NK-92 treated with Interleukin-12 subunit alpha and Interleukin-12 subunit beta, amount 100 ng/mL, for 24 hours (cell line): Measurements from ENCODE around the gene CAMK1D.
"Not testable (repeated sequence)": the region's sequence is repeated elsewhere in the genome, so short reads cannot be mapped to it uniquely, and the experiment has no call there.

Experiments used
- DNase-seq: peaks from one replicate; lab custom pipeline; 2025; lab: John Stamatoyannopoulos, UW

CAMK1D gene

GRCh38 chr10:12340937-12341336 lies 8.4 kb upstream of the CAMK1D start:
- no peak for DNase-seq

- no peak for DNase-seq
These were observed 7.8 kb upstream of the CAMK1D start for GRCh38 chr10:12341526-12341925.

- no peak for DNase-seq
These were observed 4.8 kb upstream of the CAMK1D start for GRCh38 chr10:12344375-12345110.

- no peak for DNase-seq
These were observed 2.6 kb upstream of the CAMK1D start for GRCh38 chr10:12346707-12347106.

- DNase-seq = no peak
These were observed 965 bp upstream of the CAMK1D start for GRCh38 chr10:12348294-12348869.

GRCh38 chr10:12349629-12350166 lies 351 bp downstream of the CAMK1D start:
- peak; percentile 1 for DNase-seq

GRCh38 chr10:12350167-12350872 lies 973 bp downstream of the CAMK1D start:
- DNase-seq = no peak

- DNase-seq = no peak
These were observed 1.6 kb downstream of the CAMK1D start for GRCh38 chr10:12350925-12351324.

- no peak for DNase-seq
These were observed 2.1 kb downstream of the CAMK1D start for GRCh38 chr10:12351447-12351846.

GRCh38 chr10:12351889-12352288 lies 2.5 kb downstream of the CAMK1D start:
- DNase-seq = no peak

GRCh38 chr10:12353399-12354242 lies 4.3 kb downstream of the CAMK1D start:
- no peak for DNase-seq

GRCh38 chr10:12354696-12355095 lies 5.3 kb downstream of the CAMK1D start:
- DNase-seq = not testable (repeated sequence)

- no peak for DNase-seq
These were observed 6.0 kb downstream of the CAMK1D start for GRCh38 chr10:12355384-12355783.

- DNase-seq = no peak
These were observed 8.3 kb downstream of the CAMK1D start for GRCh38 chr10:12357525-12358151.

- no peak for DNase-seq
These were observed 9.7 kb downstream of the CAMK1D start for GRCh38 chr10:12358863-12359564.

- no peak for DNase-seq
These were observed 11.1 kb downstream of the CAMK1D start for GRCh38 chr10:12360461-12360860.

GRCh38 chr10:12361115-12361514 lies 11.8 kb downstream of the CAMK1D start:
- DNase-seq = not testable (repeated sequence)

GRCh38 chr10:12364559-12364958 lies 15.2 kb downstream of the CAMK1D start:
- no peak for DNase-seq

- no peak for DNase-seq
These were observed 17.9 kb downstream of the CAMK1D start for GRCh38 chr10:12367272-12367671.

- no peak for DNase-seq
These were observed 20.6 kb downstream of the CAMK1D start for GRCh38 chr10:12369982-12370381.

- DNase-seq = no peak
These were observed 23.5 kb downstream of the CAMK1D start for GRCh38 chr10:12372846-12373245.
